Middle frontal gyrus (tissue), 1 donor: ENCODE results near the gene ABHD15.
"Not testable (repeated sequence)": the region's sequence is repeated elsewhere in the genome, so short reads cannot be mapped to it uniquely, and the experiment has no call there.

ENCODE experiments used
- DNase-seq: peaks from one replicate; pipeline ENCODE4 v3.0.0-alpha.2; 2015; ENCODE audit warnings: low spot score; ENCODE audit errors: extremely low spot score

Gene ABHD15

DNA sequence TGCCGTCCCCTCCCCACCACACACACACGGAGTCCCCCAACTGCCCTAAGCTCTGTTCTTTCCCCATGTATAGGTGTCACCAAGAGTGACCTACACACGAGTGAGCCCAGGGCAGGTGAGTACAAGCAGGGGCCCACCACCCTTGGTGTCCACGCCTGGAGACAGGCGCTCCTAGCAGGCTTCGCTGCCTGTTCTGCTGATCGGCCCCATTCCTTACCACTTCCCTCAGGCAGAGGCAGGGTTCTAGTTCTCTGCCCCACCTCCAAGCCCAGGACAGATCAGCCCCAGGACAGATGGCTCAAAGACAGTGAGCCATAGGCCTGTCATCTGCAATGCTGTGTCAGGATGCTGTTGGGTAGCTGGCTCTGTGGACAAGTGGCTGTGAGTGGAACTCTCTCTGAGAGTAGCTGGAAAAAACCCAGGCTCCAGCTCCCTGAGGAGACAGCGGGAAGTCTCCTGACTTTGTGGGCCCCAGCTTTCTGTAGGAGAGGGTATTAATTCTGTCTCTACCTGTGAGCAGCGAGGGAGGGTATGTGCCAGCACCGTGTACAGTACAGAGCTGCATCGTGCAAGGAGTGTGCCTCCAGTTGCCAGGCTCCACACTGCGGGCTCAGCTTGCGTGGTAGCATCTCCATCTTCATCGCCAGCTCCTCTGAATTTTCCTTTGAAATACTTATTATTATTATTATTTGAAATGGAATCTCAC is 2.6 kb upstream of the ABHD15 start:
- DNase-seq = no peak

DNA sequence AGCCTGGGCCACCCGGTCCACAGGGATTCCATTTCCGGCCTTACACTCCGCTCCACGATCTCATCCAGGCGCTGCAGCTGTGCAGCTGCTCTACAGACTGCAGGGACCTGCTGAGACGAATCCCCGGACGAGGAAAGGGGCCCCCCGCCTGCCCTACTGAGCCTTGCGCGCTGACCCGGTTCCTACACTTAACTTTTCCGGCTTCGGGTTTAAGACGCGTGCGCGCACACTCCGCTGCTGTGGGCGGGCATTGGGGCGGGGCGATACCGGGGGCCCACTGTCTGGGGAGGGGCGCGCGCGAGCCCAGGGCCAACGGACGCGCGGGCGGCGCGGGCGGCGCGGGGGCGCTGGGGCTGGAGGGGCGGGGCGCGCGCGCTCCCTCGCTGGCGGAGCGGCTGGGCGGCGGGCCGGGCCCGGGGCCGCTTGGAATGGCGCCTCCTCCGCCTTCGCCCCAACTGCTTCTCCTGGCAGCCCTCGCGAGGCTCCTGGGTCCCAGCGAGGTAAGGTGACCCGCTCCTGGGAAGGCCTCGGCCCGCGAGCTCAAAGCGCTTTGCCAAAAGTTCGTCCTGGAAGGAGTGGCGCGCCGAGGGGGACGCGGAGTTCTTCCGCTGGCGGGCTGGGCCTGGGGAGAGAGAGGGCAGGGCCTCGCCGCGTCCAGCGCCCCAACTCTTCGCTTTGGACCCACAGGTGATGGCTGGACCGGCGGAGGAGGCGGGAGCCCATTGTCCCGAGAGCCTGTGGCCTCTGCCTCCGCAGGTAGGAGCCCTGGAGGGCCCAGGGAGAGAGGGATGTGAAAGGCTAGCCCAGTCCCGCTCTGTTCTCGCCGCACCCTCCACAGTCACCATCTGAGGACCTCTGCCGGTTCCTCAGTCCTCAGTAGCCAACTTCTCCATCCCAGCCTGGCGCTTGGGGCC is 1.8 kb upstream of the ABHD15 start, which contains the start of gene TP53I13:
Gene TP53I13 (plus strand): TSS at position 371 of the 914 bp plus-strand sequence. CDS start 58 bp downstream, at position 429.
- DNase-seq = no peak

DNA sequence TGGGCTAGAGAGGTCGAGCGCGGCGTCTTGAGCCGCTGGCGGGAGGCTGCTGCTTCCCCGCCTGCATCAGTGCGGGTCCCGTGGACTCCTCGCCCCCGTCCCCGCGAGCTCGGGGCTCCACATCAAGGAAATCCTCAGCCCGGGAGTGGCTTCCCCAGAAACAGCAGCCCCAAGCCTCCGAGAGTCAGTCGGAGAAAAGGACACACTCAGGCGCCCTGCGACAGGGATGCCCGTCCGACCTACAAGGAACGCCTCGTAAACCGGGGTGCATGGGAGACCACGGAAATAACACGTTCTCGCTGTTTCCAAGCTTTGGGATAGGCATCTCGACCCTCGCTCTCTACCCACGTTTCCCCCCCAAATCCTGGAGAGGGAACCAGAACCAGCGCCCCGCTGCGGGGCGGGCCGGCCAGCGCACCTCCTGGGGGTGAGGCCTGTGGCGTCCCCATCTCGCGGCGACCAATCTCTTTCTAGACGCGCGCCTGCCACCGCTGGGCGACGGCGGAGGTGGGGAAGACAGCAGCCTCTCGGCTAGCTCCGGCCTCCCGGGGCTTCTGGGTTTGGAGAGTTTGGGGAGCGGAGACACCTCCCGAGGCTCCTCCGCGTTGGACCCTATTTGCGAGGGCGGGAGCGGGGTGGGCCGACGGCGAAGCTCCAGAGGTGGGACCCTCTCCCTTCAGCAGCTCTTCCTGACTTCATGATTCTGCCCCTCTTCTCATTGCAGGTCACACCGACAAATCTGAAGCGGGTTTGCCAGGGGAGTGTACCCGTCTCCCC is 905 bp upstream of the ABHD15 start:
- no peak for DNase-seq

DNA sequence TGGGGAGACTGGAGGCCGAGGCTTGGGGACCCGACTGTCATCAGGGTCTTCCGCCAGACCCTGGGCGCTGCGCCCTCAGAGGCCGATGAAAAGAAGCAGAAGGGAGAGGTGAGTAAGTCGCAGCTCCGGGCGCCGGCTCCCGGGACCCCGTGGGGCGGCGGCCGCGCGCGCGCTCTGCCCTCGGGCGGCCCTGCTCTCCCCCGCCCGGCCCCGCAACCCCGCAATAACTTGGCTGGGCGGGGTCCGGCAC is 392 bp upstream of the ABHD15 start:
- DNase-seq = no peak

DNA sequence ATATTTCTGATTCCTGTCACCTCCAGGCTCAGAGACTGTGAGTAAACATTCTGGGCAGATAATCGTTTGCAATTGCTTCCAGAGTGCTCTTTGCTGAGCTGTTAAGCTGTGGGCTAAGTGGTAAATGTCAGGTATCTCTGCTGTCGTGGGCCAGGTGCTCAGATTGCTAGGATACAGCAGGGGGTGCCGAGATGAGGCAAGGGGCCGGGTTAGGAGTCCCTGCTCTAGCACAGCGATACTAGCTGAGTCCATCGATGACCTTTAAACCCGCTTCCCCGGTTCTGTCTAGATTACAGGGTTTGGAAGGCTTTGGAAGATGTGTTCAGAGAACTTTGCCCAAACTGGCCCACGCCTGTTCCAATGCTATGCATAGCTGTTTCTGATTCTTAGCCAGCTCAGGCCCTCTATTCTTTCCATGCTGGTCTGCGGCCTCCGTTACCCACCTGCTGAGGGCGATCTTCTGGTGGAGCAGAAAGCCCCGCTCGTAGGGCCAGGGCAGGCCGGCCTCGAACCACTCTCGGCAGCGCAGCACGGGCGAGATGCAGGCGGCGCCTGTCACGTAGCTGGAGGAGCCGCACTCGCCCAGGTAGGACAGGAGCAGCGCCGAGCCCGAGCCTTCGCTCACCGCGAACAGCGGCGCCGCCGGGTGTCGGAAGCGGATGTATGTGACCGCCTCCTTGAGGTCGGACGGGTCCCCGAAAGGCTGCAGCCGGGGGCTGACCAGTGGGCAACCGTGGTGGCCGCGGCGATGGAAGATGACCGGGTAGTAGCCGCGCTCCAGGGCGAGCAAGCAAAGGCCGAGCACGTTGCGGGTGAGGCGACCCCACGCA is 979 bp downstream of the ABHD15 start:
- DNase-seq = no peak

DNA sequence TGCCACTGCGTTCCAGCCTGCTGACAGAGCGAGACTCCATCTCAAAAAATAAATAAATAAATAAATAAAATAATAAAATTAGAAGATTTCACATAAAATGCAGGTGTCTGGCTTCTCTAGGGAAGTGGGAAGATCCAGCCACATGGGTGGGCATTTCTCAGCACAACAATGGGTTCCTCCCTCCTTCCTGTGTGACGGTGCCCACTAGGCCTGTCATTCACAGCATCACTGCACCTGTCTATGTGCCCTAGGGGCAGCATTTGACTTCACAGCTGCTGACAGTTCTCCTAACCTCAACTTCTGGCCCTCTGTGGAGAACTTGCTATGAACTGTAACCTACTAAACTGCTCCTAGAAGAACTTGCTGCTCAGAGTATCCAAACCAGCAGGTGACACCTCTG is 3.0 kb downstream of the ABHD15 start:
- DNase-seq = no peak

DNA sequence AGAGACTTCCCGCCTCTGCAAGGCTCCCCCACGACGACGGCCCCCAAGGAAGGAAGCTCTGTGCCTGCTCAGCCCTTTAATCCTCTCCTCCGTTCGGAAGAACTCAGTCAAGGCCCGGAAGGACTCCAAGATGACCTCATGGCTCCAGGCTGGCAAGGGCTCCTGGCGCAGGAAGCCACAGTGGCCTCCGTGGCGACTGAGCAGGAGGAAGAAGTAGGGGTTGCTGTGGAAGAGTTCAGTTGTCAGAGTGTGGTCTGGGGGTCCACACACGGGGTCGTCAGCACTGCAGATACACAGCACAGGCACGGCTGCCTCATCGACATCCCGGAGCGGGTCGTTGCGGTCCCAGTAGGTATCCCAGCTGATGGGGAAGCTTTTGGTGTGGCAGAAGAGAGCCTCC is 4.2 kb downstream of the ABHD15 start:
- no peak for DNase-seq

DNA sequence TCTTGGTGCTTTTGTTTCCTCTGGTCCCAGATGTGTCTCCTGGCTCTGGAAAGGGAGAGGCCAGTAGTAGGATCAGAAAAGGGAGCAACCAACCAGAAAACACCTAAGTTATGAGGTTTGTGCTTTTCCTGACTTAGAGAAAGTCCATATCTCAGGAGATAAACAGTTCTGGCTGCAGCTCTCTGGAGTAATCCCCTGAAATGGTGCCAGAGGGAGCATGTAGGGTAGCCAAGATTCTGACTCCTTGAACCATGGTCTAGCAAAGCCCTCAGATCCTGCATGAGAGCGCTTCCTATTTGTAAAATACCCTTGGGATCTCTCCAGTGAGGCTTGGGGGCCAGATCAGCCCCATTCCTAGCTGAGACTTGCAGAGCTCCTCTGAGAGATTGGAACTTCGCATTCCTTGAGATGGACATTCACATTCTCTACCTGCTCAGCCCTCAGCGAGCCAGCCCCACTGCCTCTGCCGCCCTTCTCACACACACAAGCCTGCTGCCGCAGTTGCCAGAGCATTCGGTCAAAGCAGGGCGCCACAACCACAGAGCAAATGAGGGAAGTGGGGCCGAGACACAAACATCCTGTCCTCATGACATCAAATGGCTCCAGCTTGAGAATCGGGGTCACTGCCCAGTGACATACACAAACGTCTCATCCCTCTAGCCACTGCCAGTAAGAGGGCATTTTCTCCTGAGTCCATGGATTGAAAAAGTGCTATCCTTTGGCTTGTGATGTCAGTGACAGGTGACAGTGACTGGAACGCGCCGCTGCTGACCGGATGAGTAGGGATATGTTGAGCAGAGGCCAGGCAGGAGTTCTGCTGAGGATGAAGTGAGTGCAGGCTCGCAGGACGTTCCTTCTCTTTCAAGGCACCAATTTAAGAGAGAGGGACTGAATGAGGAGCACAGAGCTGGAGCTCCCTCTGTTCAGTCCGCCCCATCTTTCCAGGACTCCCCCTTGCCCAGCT is 5.0 kb downstream of the ABHD15 start:
- DNase-seq = no peak

DNA sequence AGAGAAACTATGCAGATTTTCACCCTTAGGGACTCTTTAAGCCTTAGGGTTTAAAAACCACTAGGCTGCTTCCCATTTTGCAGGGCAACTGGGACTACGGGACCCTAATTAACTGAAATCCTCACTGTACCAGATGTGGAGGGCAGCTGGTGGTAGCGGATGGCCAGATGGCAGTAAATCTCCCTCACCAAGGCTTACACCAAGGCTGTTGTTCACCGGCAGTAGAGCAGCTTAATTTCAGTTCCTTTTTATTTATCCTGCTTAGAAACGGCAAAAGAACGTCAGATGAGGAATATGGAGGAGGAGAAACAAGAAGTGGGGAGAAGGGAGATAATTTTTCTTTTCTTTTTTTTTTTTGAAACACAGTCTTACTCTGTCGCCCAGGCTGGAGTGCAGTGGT is 6.5 kb downstream of the ABHD15 start:
- no peak for DNase-seq

DNA sequence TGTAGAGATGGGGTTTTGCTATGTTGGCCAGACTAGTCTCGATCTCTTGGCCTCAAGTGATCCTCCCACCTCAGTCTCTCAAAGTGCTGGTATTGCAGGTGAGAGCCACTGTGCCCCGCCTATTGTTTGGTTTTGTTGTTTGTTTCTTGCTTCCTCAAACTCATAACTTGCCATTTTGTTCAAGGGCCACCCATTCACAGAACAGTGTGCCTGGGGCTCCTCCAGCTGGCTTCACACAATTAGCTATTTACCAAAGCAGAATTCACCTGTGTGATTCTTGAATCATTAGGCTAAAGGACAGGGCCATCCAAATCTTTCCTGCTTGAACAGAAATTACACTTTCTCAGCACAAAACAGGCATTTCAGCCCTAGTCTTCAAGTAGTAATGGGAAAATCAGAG is 7.2 kb downstream of the ABHD15 start:
- no peak for DNase-seq

DNA sequence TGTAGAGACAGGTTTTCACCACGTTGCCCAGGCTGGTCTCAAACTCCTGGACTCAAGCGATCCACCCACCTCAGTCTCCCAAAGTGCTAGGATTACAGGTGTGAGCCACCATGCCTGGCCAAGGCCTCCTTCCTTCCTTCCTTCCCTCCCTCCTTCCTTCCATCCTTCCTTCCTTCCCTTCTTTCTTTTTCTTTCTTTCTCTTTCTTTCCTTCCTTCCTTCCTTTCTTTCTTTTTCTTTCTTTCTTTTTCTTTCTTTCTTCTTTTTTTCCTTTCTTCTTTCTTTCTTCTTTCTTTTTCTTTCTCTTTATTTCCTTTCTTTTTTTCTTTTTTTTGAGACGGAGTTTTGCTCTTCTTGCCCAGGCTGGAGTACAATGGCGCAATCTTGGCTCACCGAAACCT is 8.7 kb downstream of the ABHD15 start:
- not testable (repeated sequence) for DNase-seq

DNA sequence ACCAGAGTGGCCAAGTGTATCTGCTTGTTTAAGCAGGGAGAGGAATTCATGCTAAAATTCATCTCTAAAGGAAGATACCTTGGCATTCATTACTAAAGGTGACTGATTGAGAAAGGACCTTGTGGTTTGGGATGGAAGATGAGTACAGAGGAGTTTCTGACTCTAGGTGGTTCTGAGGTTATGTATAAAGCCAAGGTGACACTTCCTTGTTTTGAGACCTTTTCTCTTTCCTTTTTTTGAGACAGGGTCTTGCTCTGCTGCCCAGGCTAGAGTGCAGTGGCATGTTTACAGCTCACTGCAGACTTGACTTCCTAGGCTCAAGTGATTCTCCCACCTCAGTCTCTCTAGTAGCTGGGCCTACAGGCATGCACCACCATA is 9.1 kb downstream of the ABHD15 start:
- DNase-seq = no peak

DNA sequence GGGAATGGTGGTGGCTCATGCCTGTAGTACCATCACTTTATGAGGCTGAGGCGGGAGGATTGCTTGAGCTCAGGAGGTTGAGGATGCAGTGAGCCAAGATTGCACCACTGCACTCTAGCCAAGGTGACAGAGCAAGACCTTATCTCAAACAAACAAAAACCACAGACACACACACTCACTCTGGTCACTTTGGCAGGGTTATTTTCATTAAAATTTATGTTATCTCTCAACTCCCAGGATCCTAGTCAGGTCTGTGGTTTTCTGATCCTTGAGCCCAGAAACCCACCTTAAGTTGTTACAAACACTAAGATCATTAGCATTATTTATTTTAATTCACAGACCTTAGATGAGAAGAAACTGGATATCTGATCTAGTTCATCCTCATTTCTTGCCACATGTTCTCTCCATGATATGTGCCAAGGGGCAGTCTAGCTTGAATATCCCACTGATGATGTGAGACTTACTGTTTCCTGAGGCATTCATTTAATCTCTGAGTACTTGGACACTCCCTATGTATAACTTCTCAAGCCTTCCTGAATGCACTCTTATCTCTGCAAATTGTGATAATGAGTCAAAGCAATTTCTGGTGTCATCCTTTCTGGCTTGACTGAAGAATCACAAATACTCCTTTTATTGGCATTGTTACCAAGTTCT is 9.6 kb downstream of the ABHD15 start:
- DNase-seq = no peak

DNA sequence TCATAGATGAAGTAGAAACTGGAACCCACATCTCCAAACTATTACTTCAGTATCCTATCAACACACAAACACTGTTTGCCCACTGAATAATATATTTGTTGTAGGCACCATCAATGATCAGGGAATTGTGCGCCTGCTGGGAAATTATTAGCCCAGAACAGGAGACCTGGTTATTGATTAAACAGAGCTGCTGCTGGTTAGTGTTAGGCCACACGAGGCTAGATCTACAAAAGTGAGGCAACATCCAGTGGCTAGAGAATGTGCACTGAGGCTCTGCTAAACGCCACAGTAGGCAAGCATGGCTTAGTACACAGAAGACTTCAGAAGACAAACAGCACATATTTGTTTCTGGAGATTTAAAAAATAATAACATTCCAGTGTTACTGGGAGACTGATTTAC is 11.0 kb downstream of the ABHD15 start:
- no peak for DNase-seq

DNA sequence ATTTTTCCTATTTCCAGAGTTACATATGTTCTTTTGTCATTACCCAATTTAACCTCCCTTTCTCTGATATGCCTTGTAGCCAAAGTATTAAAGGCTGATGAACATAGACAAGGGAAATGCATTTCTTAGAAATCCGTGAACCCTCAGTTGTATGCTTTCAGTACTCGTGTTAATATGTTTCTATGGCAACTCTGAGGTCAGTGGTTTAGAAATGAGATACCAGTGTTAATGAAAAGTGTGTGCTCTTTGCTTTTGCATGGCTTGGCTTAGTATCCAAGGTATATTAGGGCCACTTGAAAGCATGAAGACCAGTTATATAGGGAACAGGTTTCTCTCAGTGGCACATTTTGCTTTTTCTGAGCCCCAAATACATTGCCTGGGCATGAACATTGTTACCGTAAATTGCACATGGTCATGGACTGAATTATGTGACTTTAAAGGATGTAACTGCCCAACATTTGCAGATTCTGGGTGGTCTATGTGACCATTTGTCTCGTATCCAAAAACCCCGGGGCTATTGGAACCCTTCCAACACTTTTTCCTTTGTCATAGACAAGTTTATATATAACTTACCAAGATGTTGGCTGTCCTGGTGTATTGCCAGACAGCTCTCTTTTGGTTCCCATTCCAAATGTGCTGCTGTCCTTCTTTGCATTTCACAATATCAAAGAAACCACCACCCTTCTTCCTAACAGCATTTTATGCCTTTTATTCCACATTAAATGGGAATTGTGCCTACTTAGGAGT is 17.5 kb downstream of the ABHD15 start:
- DNase-seq = no peak

DNA sequence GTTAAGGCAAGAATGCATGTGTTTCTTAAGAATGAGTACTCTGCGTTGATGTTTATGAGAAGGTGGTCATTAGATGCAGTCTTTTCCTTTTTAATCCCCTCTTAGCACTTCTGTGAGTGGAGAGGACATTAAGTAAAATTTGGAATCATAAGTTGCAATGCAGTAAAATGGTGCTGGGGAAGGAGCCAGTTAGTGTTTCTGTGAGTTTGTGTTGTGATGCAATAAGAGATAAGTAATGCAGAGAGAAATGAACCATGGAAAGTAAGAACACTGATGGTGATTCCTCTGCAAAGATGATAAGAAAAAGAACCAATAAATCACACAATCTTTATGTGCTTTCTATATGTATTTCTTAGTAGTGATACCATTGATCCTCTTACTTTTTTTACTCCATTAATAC is 20.0 kb downstream of the ABHD15 start:
- DNase-seq = no peak

DNA sequence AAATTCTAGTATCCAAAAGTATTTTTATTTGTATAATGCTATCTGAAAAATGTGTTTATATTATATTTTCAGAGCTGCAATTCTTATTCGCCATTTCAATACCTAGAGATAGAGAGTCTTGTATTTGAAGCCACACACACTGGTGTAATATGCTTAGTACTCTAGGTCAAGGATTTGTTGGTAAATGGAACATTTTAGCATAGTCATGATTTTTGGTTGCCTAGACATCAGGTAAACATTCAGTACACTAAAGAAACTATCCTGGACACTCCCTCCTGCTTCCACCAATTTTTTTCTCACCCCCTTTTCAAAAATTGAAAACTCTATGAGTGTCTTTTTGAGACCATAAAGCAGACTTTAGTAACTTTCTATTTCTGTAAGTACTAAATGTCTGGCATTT is 20.8 kb downstream of the ABHD15 start:
- no peak for DNase-seq

DNA sequence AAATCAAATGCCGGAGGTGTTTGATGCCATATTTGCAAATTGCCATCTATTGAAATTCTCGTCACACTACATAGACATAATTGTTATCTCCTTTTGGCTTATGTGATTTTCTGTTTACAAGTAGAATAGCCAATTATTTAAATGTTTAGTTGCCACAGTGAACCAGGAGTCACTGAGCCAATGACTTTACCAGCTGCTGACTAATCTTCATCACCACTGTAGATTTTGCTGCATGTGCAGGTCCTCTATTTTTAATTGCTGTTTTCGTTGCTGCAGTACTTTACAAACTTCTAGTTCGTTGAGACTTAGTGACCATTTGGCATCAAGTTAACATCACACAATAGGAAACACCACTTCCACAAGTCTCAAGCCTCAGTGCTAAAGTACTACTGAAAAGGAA is 22.8 kb downstream of the ABHD15 start:
- no peak for DNase-seq

DNA sequence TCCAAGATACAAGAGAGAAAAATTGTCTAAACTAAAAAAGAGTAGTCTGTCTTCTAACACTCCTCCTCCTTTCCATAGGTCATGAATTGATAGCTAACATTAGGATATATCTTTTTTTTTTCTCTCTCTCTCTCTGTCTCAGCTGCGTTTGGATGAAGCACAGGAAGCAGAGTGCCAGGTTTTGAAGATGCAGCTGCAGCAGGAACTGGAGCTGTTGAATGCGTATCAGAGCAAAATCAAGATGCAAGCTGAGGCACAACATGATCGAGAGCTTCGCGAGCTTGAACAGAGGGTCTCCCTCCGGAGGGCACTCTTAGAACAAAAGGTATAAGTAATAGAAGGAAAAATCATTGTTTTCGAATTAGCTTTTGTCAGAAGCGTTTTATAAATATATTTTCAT is 32.9 kb downstream of the ABHD15 start:
- DNase-seq = no peak
